ENCODE results near the gene USH1G.

USH1G gene

DNA sequence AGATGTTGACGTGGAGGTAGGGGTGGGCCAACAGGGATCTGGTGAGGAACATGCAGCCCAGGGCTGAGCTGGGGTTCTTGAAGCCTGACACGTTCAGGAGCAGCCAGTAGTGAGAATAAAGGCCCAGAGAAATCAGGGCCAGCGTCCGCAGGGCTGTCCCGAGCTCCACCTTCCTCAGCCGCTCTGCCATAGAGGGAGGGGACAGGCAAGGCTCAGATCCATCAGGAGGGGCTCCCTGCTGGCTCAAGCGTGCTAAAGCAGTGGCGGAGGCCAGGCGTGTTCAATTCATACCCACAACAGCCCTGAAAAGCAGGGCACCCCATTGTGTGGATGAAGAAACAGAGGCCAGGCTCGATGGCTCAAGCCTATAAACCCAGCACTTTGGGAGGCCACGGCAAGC is 42.0 kb downstream of the USH1G start:
- H3K27ac ChIP-seq (ENCODE audit: low read length): no peak overlapping the region
- no peaks in the 10 kb centered on the region for H3K36me3 ChIP-seq (ENCODE audit: control insufficient read depth in 2 of 2, insufficient read depth in 2 of 2, low read length in 2 of 2)
- H3K27me3 ChIP-seq (ENCODE audit: control insufficient read depth in 1 of 2, insufficient read depth in 2 of 2, low read length in 2 of 2): peaks cover 0 to 19% of the 10 kb centered on the region in 2 donors
- H3K4me3 ChIP-seq (ENCODE audit: low read length in 2 of 2): no peak overlapping the region
- H3K9ac ChIP-seq (ENCODE audit: low read length in 2 of 2): no peak overlapping the region
- H3K4me1 ChIP-seq (ENCODE audit: control insufficient read depth, insufficient read depth, low read length): no peaks in the 10 kb centered on the region
- H3K9me3 ChIP-seq (ENCODE audit: control insufficient read depth in 2 of 2, low read length in 2 of 2): no peaks in the 10 kb centered on the region

DNA sequence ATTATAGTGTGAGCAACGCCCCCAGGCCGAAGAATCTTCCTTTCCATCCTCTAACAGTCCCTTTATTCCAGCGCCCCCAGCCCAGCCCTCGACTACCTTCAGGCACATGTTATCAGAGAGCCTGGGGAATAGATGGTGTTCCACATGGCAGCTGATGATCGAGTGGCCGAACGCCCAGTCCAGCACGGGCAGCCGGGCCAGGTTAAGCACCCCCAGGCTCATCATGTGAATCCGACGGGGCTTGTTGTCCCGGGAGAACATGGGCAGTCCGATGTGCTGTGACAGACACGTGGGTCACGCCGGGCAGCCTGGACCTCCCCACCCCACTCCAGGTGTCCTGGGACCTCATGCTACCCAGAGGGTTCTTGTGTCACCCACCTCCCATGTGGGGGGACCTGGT is 43.7 kb downstream of the USH1G start:
- no peak overlapping the region for H3K27ac ChIP-seq (ENCODE audit: low read length)
- H3K36me3 ChIP-seq (ENCODE audit: control insufficient read depth in 2 of 2, insufficient read depth in 2 of 2, low read length in 2 of 2): no peaks in the 10 kb centered on the region
- peaks cover 0 to 17% of the 10 kb centered on the region in 2 donors for H3K27me3 ChIP-seq (ENCODE audit: control insufficient read depth in 1 of 2, insufficient read depth in 2 of 2, low read length in 2 of 2)
- no peak overlapping the region for H3K9ac ChIP-seq (ENCODE audit: low read length in 2 of 2)
- no peak overlapping the region for H3K4me3 ChIP-seq (ENCODE audit: low read length in 2 of 2)
- H3K9me3 ChIP-seq (ENCODE audit: control insufficient read depth in 2 of 2, low read length in 2 of 2): no peaks in the 10 kb centered on the region
- no peaks in the 10 kb centered on the region for H3K4me1 ChIP-seq (ENCODE audit: control insufficient read depth, insufficient read depth, low read length)

DNA sequence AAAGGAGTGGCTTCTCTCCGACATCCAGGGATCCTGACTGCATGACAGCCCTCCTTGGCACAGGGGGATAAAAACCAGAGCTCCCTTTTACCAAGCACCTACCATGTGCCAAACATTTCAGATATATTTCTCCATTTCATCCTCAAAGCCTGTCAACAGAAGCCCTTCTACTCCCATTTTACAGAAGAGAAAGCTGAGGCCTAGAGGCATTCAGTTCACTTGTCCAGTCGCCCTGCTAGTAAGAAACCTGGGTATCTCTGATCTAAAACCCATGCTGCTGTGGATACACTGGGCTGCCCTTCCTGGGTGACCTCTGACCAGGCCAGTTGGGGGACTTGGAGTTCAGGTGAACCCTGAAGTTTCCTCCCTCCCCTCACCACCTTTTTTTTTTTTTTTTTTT is 44.4 kb downstream of the USH1G start:
- H3K36me3 ChIP-seq (ENCODE audit: control insufficient read depth in 2 of 2, insufficient read depth in 2 of 2, low read length in 2 of 2): no peaks in the 10 kb centered on the region

DNA sequence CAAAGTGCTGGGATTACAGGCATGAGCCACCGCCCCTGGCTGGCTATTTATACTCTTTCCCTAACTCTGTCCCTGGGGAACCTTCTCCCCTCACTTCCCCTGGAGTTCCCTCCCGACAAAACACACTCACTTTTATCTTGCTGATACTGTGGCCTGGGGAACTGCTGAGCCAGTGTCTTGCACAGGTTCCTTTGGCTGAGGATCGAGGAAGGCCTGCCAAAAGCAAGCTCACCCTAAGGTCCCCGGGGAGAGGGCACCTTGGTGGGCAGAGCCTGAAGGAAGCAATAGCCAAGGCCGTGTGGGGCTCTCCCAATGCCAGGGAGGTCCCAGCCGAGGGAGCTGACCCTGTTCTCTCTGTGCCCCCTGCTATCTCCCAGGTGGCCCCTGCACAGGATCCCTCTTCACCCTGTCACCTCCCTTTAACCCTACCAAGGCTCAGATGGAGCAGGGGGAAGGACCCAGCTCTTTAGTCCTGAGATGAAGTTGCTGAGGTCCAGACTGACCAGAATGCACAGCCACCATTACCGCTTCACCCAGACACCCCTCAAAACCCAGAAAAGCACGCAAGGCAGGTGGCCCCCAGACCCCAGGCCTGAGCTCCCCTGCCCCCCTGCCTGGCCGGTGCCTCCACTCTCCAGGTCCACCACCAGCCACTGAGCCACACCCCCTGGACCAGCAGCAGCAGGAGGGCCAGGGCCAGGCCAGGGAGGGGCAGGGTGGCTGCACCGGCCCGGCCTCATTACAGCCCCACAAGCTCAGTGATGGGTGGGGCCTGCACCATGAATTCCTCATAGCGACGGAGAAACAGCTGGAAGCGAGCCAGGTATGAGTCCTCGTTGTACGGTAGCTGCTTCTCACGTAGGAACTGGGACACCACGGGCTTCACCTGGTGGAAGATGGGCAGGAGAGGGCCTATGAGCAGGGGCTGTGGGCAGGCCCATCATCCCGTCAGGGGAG is 45.2 kb downstream of the USH1G start:
- Histone ChIP-seq H3K27me3 (ENCODE audit: control insufficient read depth in 1 of 2, insufficient read depth in 2 of 2, low read length in 2 of 2) (peaks cover 0 to 11% of the 10 kb centered on the region in 2 donors), H3K9ac (ENCODE audit: low read length in 2 of 2) (no peak overlapping the region), H3K36me3 (ENCODE audit: control insufficient read depth in 2 of 2, insufficient read depth in 2 of 2, low read length in 2 of 2) (no peaks in the 10 kb centered on the region), H3K4me1 (ENCODE audit: control insufficient read depth, insufficient read depth, low read length) (no peaks in the 10 kb centered on the region), H3K9me3 (ENCODE audit: control insufficient read depth in 2 of 2, low read length in 2 of 2) (no peaks in the 10 kb centered on the region), H3K4me3 (ENCODE audit: low read length in 2 of 2) (no peak overlapping the region), H3K27ac (ENCODE audit: low read length) (no peak overlapping the region)

More for the DNA sequence above, 44.4 kb downstream of the USH1G start:
- Histone ChIP-seq H3K27me3 (ENCODE audit: control insufficient read depth in 1 of 2, insufficient read depth in 2 of 2, low read length in 2 of 2) (peaks cover 0 to 14% of the 10 kb centered on the region in 2 donors), H3K9me3 (ENCODE audit: control insufficient read depth in 2 of 2, low read length in 2 of 2) (no peaks in the 10 kb centered on the region), H3K9ac (ENCODE audit: low read length in 2 of 2) (no peak overlapping the region), H3K4me3 (ENCODE audit: low read length in 2 of 2) (no peak overlapping the region), H3K27ac (ENCODE audit: low read length) (no peak overlapping the region), H3K4me1 (ENCODE audit: control insufficient read depth, insufficient read depth, low read length) (no peaks in the 10 kb centered on the region)

DNA sequence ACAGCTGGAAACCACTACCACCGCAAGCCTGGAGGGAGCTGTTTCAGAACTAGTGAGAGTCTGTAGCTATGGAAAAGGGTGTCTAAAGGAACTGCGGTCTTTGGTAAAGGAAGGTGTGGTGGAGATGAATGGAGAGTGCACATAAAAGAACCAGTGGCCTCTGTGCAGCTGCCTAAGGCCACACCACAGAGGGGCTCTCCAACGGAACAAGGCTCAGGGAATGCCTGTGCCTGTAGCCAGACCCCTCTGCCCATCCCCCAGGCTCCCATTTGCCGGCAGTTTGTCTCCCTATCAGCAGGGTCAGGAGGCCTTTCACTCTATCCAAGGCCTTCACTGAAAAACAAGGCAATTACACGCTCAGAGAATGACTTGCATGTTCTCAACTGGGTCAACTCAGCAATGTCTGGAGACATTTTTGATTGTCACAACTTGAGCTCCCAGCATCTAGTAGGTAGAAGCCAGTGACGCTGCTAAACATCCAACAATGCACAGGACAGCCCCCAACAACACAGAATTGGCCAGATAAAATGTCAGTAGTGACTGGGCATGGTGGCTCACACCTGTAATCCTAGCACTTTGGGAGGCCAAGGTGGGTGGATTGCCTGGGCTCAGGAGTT is 47.0 kb downstream of the USH1G start:
- Histone ChIP-seq H3K4me3 (ENCODE audit: low read length in 2 of 2) (no peak overlapping the region), H3K9me3 (ENCODE audit: control insufficient read depth in 2 of 2, low read length in 2 of 2) (no peaks in the 10 kb centered on the region), H3K36me3 (ENCODE audit: control insufficient read depth in 2 of 2, insufficient read depth in 2 of 2, low read length in 2 of 2) (no peaks in the 10 kb centered on the region), H3K27ac (ENCODE audit: low read length) (no peak overlapping the region), H3K9ac (ENCODE audit: low read length in 2 of 2) (no peak overlapping the region), H3K27me3 (ENCODE audit: control insufficient read depth in 1 of 2, insufficient read depth in 2 of 2, low read length in 2 of 2) (peaks cover 0 to 10% of the 10 kb centered on the region in 2 donors), H3K4me1 (ENCODE audit: control insufficient read depth, insufficient read depth, low read length) (peaks cover 10% of the 10 kb centered on the region)

DNA sequence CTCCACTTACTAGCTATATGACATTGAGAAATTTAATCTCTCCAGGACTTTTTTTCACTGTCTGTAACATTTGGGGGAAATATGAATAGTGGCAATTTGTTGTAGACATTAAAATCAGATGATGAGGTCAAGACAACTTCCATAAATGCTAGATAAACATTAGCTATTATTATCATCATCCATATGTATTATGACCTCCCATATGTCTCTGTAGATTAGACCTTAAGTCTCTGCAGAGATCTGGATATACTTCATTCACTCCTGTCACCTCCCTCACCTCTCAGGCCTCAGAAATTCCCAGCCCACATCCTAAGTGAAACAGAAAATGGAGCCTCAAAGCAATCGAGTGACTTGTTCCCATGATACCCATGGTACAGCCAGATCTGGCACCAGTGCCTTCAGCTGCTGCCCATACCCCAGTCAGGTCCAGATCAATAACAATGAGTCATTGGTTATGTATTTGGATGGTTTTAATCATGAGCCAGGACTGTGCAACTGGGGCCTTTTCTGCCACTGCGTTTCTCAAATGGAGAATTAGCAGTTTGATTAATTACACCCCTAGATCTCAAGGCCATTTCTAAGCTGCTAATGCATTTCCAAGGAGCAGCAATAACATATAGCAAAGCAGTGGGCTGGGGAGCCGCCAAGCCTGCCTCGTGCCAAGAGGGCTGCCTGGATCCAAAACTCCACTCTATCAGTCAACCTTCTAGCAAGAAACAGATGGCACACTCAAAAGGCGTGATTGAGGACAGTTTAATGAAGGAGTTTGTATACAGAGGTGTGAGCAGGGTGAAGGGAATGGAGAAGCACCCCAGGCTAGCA is 47.7 kb downstream of the USH1G start:
- Histone ChIP-seq H3K36me3 (ENCODE audit: control insufficient read depth in 2 of 2, insufficient read depth in 2 of 2, low read length in 2 of 2) (no peaks in the 10 kb centered on the region), H3K27ac (ENCODE audit: low read length) (no peak overlapping the region), H3K4me1 (ENCODE audit: control insufficient read depth, insufficient read depth, low read length) (peaks cover 10% of the 10 kb centered on the region)

DNA sequence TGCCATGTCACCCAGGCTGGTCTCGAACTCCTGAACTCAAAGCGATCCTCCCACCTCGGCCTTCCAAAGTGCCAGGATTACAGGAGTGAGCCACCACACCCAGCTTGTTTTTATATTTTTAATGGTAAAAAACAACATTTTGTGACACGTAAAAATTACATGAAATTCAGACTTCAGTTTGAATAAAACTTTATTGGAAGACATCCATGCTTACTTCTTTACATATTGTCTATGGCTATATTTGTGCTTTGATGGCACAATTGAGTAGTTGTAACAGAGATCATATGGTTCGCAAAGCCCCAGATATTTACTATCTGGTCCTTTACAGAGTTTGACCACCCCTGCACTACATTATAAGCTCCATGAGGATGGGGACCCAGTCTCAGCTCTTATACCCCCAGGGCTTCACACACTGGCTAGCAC is 48.4 kb downstream of the USH1G start:
- H3K4me3 ChIP-seq (ENCODE audit: low read length in 2 of 2): no peak overlapping the region
- no peak overlapping the region for H3K9ac ChIP-seq (ENCODE audit: low read length in 2 of 2)
- H3K4me1 ChIP-seq (ENCODE audit: control insufficient read depth, insufficient read depth, low read length): peaks cover 10% of the 10 kb centered on the region
- no peak overlapping the region for H3K27ac ChIP-seq (ENCODE audit: low read length)
- peaks cover 0 to 8% of the 10 kb centered on the region in 2 donors for H3K27me3 ChIP-seq (ENCODE audit: control insufficient read depth in 1 of 2, insufficient read depth in 2 of 2, low read length in 2 of 2)
- H3K36me3 ChIP-seq (ENCODE audit: control insufficient read depth in 2 of 2, insufficient read depth in 2 of 2, low read length in 2 of 2): no peaks in the 10 kb centered on the region
- H3K9me3 ChIP-seq (ENCODE audit: control insufficient read depth in 2 of 2, low read length in 2 of 2): no peaks in the 10 kb centered on the region

More for the DNA sequence above, 47.7 kb downstream of the USH1G start:
- Histone ChIP-seq H3K27me3 (ENCODE audit: control insufficient read depth in 1 of 2, insufficient read depth in 2 of 2, low read length in 2 of 2) (peaks cover 0 to 10% of the 10 kb centered on the region in 2 donors), H3K9me3 (ENCODE audit: control insufficient read depth in 2 of 2, low read length in 2 of 2) (no peaks in the 10 kb centered on the region), H3K4me3 (ENCODE audit: low read length in 2 of 2) (no peak overlapping the region), H3K9ac (ENCODE audit: low read length in 2 of 2) (no peak overlapping the region)

DNA sequence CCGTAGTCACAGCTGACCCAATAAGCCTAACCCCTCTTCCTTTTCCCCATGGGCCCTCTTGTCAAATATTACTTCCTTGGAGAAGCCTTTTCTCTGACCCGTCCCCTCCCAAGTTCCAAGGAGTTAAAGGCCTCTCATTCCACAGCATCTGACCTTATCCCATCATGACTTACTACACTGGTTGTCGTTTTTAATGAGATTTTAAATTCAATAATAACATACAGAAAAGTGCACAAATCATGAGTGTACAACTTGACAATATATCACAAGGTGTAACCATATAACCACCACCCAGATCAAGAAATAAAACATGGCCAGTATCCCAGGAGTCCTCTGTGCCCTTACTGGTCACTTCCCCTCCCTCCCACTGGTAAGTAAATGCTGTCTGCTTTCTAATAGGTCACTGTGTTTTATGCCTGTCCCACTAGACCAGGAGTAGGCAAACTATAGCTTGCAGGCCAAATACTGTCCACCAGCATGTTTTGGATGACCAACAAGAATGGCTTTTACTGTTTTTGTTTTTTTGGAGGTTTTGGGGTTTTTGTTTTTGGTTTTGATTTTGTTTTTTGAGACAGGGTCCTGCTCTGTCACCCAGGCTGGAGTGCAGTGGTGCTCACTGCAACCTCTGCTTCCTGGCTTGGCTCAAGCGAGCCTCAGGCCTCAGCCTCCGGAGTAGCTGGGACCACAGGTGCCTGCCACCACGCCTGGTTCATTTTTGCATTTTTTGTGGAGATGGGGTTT is 49.0 kb downstream of the USH1G start:
- H3K36me3 ChIP-seq (ENCODE audit: control insufficient read depth in 2 of 2, insufficient read depth in 2 of 2, low read length in 2 of 2): no peaks in the 10 kb centered on the region
- H3K27ac ChIP-seq (ENCODE audit: low read length): peak overlapping the region; percentile 91
- H3K4me3 ChIP-seq (ENCODE audit: low read length in 2 of 2): peak overlapping the region; percentile 86 to 92
- H3K9me3 ChIP-seq (ENCODE audit: control insufficient read depth in 2 of 2, low read length in 2 of 2): no peaks in the 10 kb centered on the region
- H3K9ac ChIP-seq (ENCODE audit: low read length in 2 of 2): peak overlapping the region; percentile 90 to 93
- peaks cover 10% of the 10 kb centered on the region for H3K4me1 ChIP-seq (ENCODE audit: control insufficient read depth, insufficient read depth, low read length)
- peaks cover 0 to 8% of the 10 kb centered on the region in 2 donors for H3K27me3 ChIP-seq (ENCODE audit: control insufficient read depth in 1 of 2, insufficient read depth in 2 of 2, low read length in 2 of 2)

DNA sequence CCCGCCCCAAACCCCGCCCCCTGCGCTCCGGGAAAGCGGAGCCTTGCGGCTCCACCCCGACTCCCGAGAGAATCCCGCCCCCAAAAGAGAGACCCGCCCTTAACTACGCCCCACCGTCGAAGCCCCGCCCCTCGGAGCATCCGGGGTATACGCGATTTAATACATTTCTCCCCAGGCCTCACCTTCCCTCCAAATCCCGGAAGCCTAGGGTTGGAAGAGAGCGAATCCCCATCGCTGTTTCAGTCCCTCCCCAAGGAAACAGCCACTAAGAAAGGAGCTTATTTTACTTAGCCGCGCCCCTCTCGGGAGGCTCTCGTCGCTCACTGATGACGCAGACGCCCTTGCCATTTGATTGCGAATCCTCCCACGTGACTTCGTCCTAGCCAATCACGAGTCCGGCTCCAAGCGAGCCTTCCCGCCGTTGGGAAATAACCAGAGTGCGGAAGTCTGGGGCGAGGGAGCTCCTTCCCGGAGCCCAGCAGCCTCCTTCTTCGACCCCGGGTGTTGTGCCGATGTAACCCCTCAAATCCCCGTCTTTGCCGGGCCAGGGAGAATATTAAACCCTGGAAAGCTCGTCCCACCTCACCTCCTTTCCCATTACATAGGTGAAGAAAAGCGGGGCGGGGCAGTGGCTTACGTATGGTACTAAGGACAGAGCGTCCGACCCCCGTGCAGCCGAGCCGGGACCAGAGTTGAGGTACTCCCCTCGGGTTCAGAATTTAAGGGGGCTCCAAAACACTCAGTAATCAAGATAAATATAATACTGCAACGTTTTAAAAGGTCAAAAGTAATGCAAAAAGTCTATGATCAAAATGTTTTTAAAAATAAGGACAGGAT is 49.8 kb downstream of the USH1G start:
- peaks cover 10% of the 10 kb centered on the region for H3K4me1 ChIP-seq (ENCODE audit: control insufficient read depth, insufficient read depth, low read length)
- peaks cover 0 to 3% of the 10 kb centered on the region in 2 donors for H3K27me3 ChIP-seq (ENCODE audit: control insufficient read depth in 1 of 2, insufficient read depth in 2 of 2, low read length in 2 of 2)
- peak overlapping the region; percentile 91 for H3K27ac ChIP-seq (ENCODE audit: low read length)
- no peaks in the 10 kb centered on the region for H3K36me3 ChIP-seq (ENCODE audit: control insufficient read depth in 2 of 2, insufficient read depth in 2 of 2, low read length in 2 of 2)
- H3K9me3 ChIP-seq (ENCODE audit: control insufficient read depth in 2 of 2, low read length in 2 of 2): no peaks in the 10 kb centered on the region
- H3K9ac ChIP-seq (ENCODE audit: low read length in 2 of 2): peak overlapping the region; percentile 90 to 93
- peak overlapping the region; percentile 86 to 92 for H3K4me3 ChIP-seq (ENCODE audit: low read length in 2 of 2)

All from stomach smooth muscle (tissue), 2 donors.